SK-N-MC (cell line): ENCODE data around the gene GPER1.

Experiments
- EZH2 ChIP-seq: fragments of 200-600 bp; sonication (generic); IDR thresholded peaks from one replicate; pipeline ENCODE4 v1.6.1; 2017; ENCODE audit warnings: antibody characterized with exemption
- FOXP2 ChIP-seq: optimal IDR thresholded peaks from 2 replicates; pipeline ENCODE3; 2011; ENCODE audit warnings: mild to moderate bottlenecking, moderate library complexity; ENCODE audit not compliant: insufficient read depth; ENCODE audit errors: extremely low read length, control extremely low read depth
- POLR2AphosphoS5 ChIP-seq: IDR thresholded peaks from 2 replicates; pipeline ENCODE4 v1.6.1; 2012; ENCODE audit warnings: mild to moderate bottlenecking, low read depth, low read length, borderline replicate concordance

- TF ChIP-seq POLR2AphosphoS5 (no peak), EZH2 (no peak), FOXP2 (no peak)
Measured at GRCh38 chr7:1061180-1061579, 26.7 kb upstream of the GPER1 start.
